Adipocyte (in vitro differentiated cells): ENCODE data around the gene KLHDC4.

ENCODE experiments used
- DNase-seq: peaks from one replicate; pipeline ENCODE4 v3.0.0-alpha.2; 2015; ENCODE audit warnings: low read depth
- H3K27me3 ChIP-seq: replicated peaks from 2 replicates; pipeline ENCODE4 v1.7.0; 2013; ENCODE audit warnings: mild to moderate bottlenecking, low read length, moderate library complexity; ENCODE audit not compliant: control insufficient read depth, insufficient read depth
- H3K36me3 ChIP-seq: 2 replicates; pipeline ENCODE4 v1.7.0; 2013; ENCODE audit warnings: low read length, mild to moderate bottlenecking, moderate library complexity; ENCODE audit not compliant: control insufficient read depth, insufficient read depth, severe bottlenecking
- H3K4me1 ChIP-seq: 2 replicates; pipeline ENCODE4 v1.7.0; 2013; ENCODE audit warnings: mild to moderate bottlenecking, low read length, moderate library complexity; ENCODE audit not compliant: control insufficient read depth, insufficient read depth
- H3K4me3 ChIP-seq: 2 replicates; pipeline ENCODE4 v1.7.0; 2013; ENCODE audit warnings: mild to moderate bottlenecking, low read length, moderate library complexity
- H3K9ac ChIP-seq: 2 replicates; pipeline ENCODE4 v1.7.0; 2013; ENCODE audit warnings: mild to moderate bottlenecking, low read length, moderate library complexity
- H3K9me3 ChIP-seq: 2 replicates; pipeline ENCODE4 v1.7.0; 2013; ENCODE audit warnings: mild to moderate bottlenecking, low read length, moderate library complexity; ENCODE audit not compliant: control insufficient read depth

The KLHDC4 gene

DNA sequence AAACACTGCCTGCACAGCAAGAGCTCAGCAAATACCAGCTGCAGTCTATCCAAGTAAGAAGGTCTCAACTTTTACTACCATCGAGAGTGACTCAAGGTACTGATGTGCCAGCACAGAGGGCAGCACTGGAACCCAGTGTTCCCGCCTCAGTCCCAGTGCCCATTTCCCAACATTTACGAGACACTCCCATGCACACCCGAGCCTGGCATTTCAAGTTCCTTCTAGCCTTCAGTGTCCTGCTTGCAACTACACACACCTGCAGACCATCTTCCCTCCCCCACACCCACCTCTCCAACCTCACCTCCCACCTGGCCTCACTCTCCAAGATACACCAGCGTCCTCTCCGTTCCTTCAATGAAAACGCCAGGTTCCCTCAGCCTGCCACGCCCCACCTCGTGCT lies 3.2 kb downstream of the KLHDC4 start:
- DNase-seq = no peak
- no peaks in the 10 kb centered on the region for H3K27me3 ChIP-seq
- H3K9me3 ChIP-seq = no peaks in the 10 kb centered on the region
- no peak overlapping the region for H3K4me3 ChIP-seq
- no peak overlapping the region for H3K9ac ChIP-seq
- peaks cover 23% of the 10 kb centered on the region for H3K4me1 ChIP-seq
- peaks cover 17% of the 10 kb centered on the region for H3K36me3 ChIP-seq

DNA sequence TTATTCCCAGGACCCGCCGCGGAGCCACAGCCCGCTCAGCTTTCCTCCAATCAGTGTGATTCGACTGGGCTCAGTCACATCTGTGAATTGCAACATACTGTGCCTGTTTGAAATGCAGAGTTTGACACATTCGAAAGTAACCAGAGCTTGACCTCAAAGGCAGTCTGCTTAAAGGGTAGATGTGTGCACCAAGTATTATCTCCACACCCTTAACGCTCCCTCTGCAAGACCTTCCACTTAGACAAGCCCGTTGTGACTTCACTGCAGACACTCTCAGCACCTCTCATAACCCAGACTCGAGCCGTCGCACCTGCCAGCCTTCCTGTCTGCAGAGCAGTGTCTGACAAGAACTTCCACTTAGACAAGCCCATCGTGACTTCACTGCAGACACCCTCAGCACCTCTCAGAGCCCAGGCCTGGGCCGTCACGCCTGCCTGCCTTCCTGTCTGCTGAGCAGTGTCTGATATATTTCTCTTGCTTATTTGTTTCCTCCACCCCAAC lies 3.7 kb downstream of the KLHDC4 start:
- DNase-seq = no peak
- Histone ChIP-seq H3K4me3 (no peak overlapping the region), H3K9me3 (no peaks in the 10 kb centered on the region), H3K27me3 (no peaks in the 10 kb centered on the region), H3K4me1 (peaks cover 20% of the 10 kb centered on the region), H3K36me3 (peaks cover 22% of the 10 kb centered on the region), H3K9ac (no peak overlapping the region)

GRCh38 chr16:87761060-87761459 lies 4.7 kb downstream of the KLHDC4 start:
- Histone ChIP-seq H3K27me3 (no peaks in the 10 kb centered on the region), H3K4me3 (no peak overlapping the region), H3K9ac (no peak overlapping the region), H3K36me3 (peaks cover 29% of the 10 kb centered on the region), H3K9me3 (no peaks in the 10 kb centered on the region), H3K4me1 (peaks cover 13% of the 10 kb centered on the region)
- no peak for DNase-seq

GRCh38 chr16:87757841-87758426 lies 7.9 kb downstream of the KLHDC4 start:
- H3K9ac ChIP-seq = no peak overlapping the region
- no peaks in the 10 kb centered on the region for H3K9me3 ChIP-seq
- DNase-seq = peak; percentile 23
- no peak overlapping the region for H3K4me3 ChIP-seq
- peaks cover 7% of the 10 kb centered on the region for H3K4me1 ChIP-seq
- H3K36me3 ChIP-seq = peaks cover 55% of the 10 kb centered on the region
- H3K27me3 ChIP-seq = no peaks in the 10 kb centered on the region

DNA sequence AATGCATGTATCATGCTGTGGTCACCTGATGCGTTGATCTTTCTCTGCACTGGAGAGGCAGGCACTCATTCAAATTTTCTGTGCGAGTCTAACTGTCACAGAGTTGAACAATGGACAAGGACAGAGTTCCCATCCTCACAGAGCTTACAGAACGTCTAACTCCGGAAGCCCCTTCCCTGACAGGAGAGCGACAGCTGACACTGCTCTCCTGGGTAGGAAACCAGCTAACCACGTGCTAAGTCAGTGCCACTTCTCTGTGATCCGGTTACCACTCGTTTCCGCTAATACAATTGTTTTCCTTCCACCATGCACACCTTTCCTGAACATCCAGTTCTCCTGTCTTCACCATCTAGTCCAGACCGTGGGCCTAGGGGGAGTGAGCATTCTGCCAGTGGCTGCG lies 11.3 kb downstream of the KLHDC4 start:
- Histone ChIP-seq H3K36me3 (peaks cover 63% of the 10 kb centered on the region), H3K9me3 (no peaks in the 10 kb centered on the region), H3K27me3 (no peaks in the 10 kb centered on the region), H3K4me1 (no peaks in the 10 kb centered on the region), H3K4me3 (no peak overlapping the region), H3K9ac (no peak overlapping the region)
- no peak for DNase-seq

DNA sequence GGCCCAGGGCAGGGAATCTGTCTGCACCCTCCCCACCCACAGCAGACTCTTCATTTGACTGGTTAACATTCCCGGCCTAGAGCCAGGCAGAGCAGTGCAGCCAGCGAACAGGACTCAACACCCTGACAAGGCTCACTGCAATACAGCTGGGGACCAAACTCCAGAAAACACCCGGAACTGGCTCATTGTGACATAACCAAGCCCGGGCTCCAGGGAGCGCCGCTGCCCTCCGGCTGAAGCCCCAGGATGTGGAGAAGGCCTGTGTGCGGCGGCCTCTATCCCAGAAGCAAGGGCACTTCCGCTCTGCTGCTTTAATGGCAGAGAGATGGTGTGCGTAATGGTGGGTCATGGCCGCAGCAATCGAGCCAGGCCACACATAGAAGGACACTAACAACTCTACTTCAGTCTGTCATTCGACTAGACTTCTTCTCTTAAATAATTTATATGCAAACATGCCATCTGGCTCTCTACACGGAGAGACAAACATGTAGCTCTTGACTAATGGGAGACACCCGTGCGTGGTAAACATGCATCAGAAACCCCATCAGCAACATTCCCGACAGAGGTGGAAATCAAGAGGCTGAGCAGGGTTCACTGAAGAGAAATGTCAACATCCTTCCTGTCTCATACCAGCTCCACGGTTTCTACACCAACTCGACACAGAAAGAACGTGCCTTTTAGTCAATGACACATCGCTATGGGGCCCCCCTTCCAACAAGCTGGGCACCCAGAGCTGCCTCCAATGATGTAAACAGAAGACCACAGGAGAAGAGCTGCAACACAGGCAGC lies 18.0 kb downstream of the KLHDC4 start:
- DNase-seq = no peak
- H3K9me3 ChIP-seq = no peaks in the 10 kb centered on the region
- H3K36me3 ChIP-seq = peaks cover 55% of the 10 kb centered on the region
- no peaks in the 10 kb centered on the region for H3K4me1 ChIP-seq
- no peak overlapping the region for H3K4me3 ChIP-seq
- H3K9ac ChIP-seq = no peak overlapping the region
- no peaks in the 10 kb centered on the region for H3K27me3 ChIP-seq

DNA sequence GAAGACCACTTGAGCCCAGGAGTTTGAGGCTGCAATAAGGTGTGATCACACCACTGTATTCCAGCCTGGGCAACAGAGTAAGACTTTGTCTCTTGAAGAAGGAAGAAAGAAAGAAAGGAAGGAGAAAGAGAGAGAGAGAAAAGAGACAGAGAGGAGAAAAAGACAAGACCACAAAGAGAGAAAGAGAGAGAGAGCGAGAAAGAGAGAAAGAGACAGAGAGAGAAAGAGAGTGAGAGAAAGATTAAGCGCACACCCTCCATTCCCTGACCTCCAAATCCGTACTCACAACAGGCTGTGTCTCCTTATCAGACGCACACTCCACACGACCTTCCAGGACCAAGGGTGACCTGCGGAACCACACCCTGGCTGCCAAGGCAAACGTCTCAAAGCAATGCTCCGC lies 19.6 kb downstream of the KLHDC4 start:
- DNase-seq = no peak
- no peaks in the 10 kb centered on the region for H3K27me3 ChIP-seq
- no peak overlapping the region for H3K4me3 ChIP-seq
- H3K9me3 ChIP-seq = no peaks in the 10 kb centered on the region
- no peaks in the 10 kb centered on the region for H3K4me1 ChIP-seq
- no peak overlapping the region for H3K9ac ChIP-seq
- H3K36me3 ChIP-seq = peaks cover 54% of the 10 kb centered on the region

- H3K27me3 ChIP-seq = no peaks in the 10 kb centered on the region
- H3K9me3 ChIP-seq = no peaks in the 10 kb centered on the region
- H3K9ac ChIP-seq = no peak overlapping the region
- peaks cover 49% of the 10 kb centered on the region for H3K36me3 ChIP-seq
- no peak overlapping the region for H3K4me3 ChIP-seq
- no peak for DNase-seq
- no peaks in the 10 kb centered on the region for H3K4me1 ChIP-seq
These were observed 20.9 kb downstream of the KLHDC4 start for GRCh38 chr16:87744750-87745514.

GRCh38 chr16:87742781-87743490 lies 22.9 kb downstream of the KLHDC4 start:
- Histone ChIP-seq H3K4me3 (no peak overlapping the region), H3K36me3 (peaks cover 32% of the 10 kb centered on the region), H3K27me3 (no peaks in the 10 kb centered on the region), H3K9ac (no peak overlapping the region), H3K4me1 (no peaks in the 10 kb centered on the region), H3K9me3 (no peaks in the 10 kb centered on the region)
- DNase-seq = no peak

GRCh38 chr16:87741700-87742415 lies 23.9 kb downstream of the KLHDC4 start:
- Histone ChIP-seq H3K9ac (no peak overlapping the region), H3K9me3 (no peaks in the 10 kb centered on the region), H3K4me3 (no peak overlapping the region), H3K4me1 (no peaks in the 10 kb centered on the region), H3K27me3 (no peaks in the 10 kb centered on the region), H3K36me3 (peaks cover 21% of the 10 kb centered on the region)
- no peak for DNase-seq
